A673 (cell line): ENCODE results near the gene EHF. TPM values are rescaled to one million over a fixed set of nuclear protein-coding genes. Genes with fewer than 3 reads are reported as not detected.

ENCODE experiments used
- BruUV-seq: library from RNA; stranded (reverse); fragments of 400-500 nt; replicated peaks from 2 replicates; lab custom pipeline; 2021; lab: Mats Ljungman, UMichigan
- CTCF ChIA-PET: fragments of 300-600 bp; sonication (Branson Sonifier 250); formaldehyde crosslinking; loops from one replicate; lab custom pipeline; 2022; ENCODE audit warnings: antibody characterized with exemption; lab: Charles Lee
- POLR2A ChIA-PET: fragments of 300-600 bp; sonication (Branson Sonifier 250); formaldehyde crosslinking; loops from one replicate; lab custom pipeline; 2022; ENCODE audit warnings: antibody characterized with exemption; ENCODE audit not compliant: low non-redundant PET; lab: Charles Lee
- DNase-seq: peaks from one replicate; pipeline ENCODE4 v3.0.0-alpha.2; 2015; ENCODE audit warnings: low spot score
- H3K27ac ChIP-seq: fragments of 200-600 bp; sonication (generic); 2 replicates; pipeline ENCODE4 v1.5.1; 2016; ENCODE audit warnings: mixed run types, low read depth, mild to moderate bottlenecking, mixed read lengths, antibody characterized with exemption, low read length; ENCODE audit not compliant: poor library complexity, severe bottlenecking
- H3K27me3 ChIP-seq: fragments of 200-600 bp; sonication (generic); replicated peaks from 2 replicates; pipeline ENCODE4 v1.6.1; 2017; ENCODE audit warnings: mixed run types, low read depth, mild to moderate bottlenecking, mixed read lengths, antibody characterized with exemption, low read length; ENCODE audit not compliant: insufficient read depth, poor library complexity
- H3K36me3 ChIP-seq: fragments of 200-600 bp; sonication (generic); 2 replicates; pipeline ENCODE4 v1.6.1; 2016; ENCODE audit warnings: mixed run types, mild to moderate bottlenecking, mixed read lengths, antibody characterized with exemption, low read length; ENCODE audit not compliant: insufficient read depth, poor library complexity, severe bottlenecking
- H3K4me1 ChIP-seq: fragments of 200-600 bp; sonication (generic); 2 replicates; pipeline ENCODE4 v1.6.1; 2017; ENCODE audit warnings: mixed run types, mild to moderate bottlenecking, mixed read lengths, antibody characterized with exemption, low read length; ENCODE audit not compliant: insufficient read depth, poor library complexity, severe bottlenecking
- H3K4me3 ChIP-seq: fragments of 200-600 bp; sonication (generic); 2 replicates; pipeline ENCODE4 v1.5.1; 2016; ENCODE audit warnings: low read depth, mixed run types, mild to moderate bottlenecking, mixed read lengths, low read length; ENCODE audit not compliant: poor library complexity, severe bottlenecking
- H3K9me3 ChIP-seq: fragments of 200-600 bp; sonication (generic); 2 replicates; pipeline ENCODE4 v1.6.1; 2016; ENCODE audit warnings: mixed run types, low read depth, mild to moderate bottlenecking, mixed read lengths, antibody characterized with exemption, low read length; ENCODE audit not compliant: poor library complexity, severe bottlenecking
- EZH2 ChIP-seq: fragments of 200-600 bp; sonication (generic); IDR thresholded peaks from 2 replicates; pipeline ENCODE4 v1.6.1; 2017; ENCODE audit warnings: borderline replicate concordance, low read depth, mild to moderate bottlenecking, mixed read lengths, antibody characterized with exemption, low read length; ENCODE audit not compliant: poor library complexity, severe bottlenecking
- intact Hi-C: fragments of 100-400 bp; cut with micrococcal nuclease; formaldehyde crosslinking; loops from one replicate; pipeline ENCODE4 v1.10.0; 2022; ENCODE audit not compliant: unreplicated experiment
- total RNA-seq: library from RNA; stranded (reverse); gene quantifications from 2 replicates; pipeline ENCODE4 v1.2.3, GENCODE V29; 2021
- TF ChIP-seq, protein P1 (sequence below): fragments of 300-800, 200-600 bp; sonication (generic); conservative IDR thresholded peaks from 2 replicates; pipeline ENCODE4 v1.5.1; 2017; ENCODE audit warnings: low read depth, mild to moderate bottlenecking, antibody characterized with exemption, low read length, moderate library complexity, mixed read lengths

Gene EHF
- total RNA-seq, 1 experiment from 2014 or later = not detected

DNA sequence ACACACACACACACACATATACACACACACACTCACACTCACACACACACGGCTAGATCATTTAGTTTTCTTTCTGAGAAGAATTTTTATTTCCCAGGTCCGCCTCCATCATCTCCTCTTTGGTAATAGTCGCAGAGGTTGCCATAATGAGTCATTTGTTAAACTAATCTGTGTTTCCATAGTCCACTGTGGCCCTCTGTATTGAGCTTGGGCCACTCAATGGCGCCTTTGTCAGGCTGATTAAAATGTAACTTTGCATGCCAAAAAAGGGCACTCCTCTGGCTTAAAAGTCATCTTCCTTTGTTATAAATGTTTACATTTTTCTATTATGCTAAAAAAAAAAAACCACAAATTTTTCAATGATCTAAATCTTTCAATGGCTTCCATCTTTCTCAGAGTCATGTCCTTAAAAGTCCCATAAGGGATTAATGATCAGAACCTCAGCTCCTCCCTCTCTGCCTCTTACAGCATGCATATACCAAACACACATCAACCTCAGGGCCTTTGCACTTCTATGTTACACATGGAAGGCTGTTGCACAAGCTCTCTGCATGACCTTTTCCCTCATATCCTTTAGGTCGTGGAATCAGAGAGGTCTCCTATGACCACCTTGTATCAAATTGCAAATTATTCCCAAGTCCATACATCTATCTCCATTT, 35.3 kb downstream of the EHF start:
- H3K4me1 ChIP-seq = peaks cover 17% of the 10 kb centered on the region
- peaks cover 2% of the 10 kb centered on the region for H3K27me3 ChIP-seq
- intact Hi-C loops = no loop called here
- BruUV-seq = no TSS peak
- no peak for DNase-seq
- H3K4me3 ChIP-seq = no peak overlapping the region
- H3K27ac ChIP-seq = no peak overlapping the region
- no peaks in the 10 kb centered on the region for H3K36me3 ChIP-seq
- TF ChIP-seq EZH2 = no peak
- TF ChIP-seq, protein P1, sequence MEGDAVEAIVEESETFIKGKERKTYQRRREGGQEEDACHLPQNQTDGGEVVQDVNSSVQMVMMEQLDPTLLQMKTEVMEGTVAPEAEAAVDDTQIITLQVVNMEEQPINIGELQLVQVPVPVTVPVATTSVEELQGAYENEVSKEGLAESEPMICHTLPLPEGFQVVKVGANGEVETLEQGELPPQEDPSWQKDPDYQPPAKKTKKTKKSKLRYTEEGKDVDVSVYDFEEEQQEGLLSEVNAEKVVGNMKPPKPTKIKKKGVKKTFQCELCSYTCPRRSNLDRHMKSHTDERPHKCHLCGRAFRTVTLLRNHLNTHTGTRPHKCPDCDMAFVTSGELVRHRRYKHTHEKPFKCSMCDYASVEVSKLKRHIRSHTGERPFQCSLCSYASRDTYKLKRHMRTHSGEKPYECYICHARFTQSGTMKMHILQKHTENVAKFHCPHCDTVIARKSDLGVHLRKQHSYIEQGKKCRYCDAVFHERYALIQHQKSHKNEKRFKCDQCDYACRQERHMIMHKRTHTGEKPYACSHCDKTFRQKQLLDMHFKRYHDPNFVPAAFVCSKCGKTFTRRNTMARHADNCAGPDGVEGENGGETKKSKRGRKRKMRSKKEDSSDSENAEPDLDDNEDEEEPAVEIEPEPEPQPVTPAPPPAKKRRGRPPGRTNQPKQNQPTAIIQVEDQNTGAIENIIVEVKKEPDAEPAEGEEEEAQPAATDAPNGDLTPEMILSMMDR = no peak
- POLR2A ChIA-PET = interaction anchor here (0.5 kb wide), 1 partner anchor 176 kb away, joined by 4 read pairs; no protein-coding TSS in a partner anchor
- CTCF ChIA-PET = no interaction called here
- H3K9me3 ChIP-seq = no peaks in the 10 kb centered on the region

DNA sequence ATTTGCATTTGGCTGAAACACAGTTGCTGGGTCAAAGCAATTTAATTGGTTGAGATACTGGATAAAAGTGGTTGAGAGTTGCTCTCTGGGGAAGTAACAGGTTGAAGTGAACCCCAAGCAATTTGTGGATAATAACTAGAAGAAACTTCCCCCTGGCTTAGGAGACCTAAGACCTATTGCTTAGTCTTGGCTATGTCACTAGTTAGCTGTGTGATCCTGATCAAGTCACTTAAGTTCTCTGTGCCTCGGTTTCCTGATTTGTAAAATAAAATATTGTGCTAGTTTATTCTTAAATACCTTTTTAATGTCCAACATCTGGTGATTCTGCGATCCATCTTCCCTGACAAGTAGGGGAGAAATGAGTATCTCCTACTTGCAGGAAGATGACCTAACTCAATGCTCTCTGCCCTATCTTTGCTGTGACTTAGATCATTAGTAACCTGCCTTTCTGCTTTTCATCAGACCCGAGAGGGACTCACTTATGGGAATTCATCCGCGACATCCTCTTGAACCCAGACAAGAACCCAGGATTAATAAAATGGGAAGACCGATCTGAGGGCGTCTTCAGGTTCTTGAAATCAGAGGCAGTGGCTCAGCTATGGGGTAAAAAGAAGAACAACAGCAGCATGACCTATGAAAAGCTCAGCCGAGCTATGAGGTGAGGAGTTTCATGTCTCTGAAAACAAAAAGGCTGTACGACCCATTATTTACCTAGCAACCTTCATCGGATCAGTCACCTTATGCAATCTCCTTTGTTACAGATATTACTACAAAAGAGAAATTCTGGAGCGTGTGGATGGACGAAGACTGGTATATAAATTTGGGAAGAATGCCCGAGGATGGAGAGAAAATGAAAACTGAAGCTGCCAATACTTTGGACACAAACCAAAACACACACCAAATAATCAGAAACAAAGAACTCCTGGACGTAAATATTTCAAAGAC, 37.5 kb downstream of the EHF start:
- H3K9me3 ChIP-seq = no peaks in the 10 kb centered on the region
- no peak overlapping the region for H3K4me3 ChIP-seq
- TF ChIP-seq, protein P1 = no peak
- no peak for TF ChIP-seq EZH2
- CTCF ChIA-PET = no interaction called here
- POLR2A ChIA-PET = no interaction called here
- no peak overlapping the region for H3K27ac ChIP-seq
- intact Hi-C loops = no loop called here
- H3K4me1 ChIP-seq = peaks cover 17% of the 10 kb centered on the region
- H3K27me3 ChIP-seq = peaks cover 7% of the 10 kb centered on the region
- no peak for DNase-seq
- no peaks in the 10 kb centered on the region for H3K36me3 ChIP-seq
- BruUV-seq = no TSS peak

DNA sequence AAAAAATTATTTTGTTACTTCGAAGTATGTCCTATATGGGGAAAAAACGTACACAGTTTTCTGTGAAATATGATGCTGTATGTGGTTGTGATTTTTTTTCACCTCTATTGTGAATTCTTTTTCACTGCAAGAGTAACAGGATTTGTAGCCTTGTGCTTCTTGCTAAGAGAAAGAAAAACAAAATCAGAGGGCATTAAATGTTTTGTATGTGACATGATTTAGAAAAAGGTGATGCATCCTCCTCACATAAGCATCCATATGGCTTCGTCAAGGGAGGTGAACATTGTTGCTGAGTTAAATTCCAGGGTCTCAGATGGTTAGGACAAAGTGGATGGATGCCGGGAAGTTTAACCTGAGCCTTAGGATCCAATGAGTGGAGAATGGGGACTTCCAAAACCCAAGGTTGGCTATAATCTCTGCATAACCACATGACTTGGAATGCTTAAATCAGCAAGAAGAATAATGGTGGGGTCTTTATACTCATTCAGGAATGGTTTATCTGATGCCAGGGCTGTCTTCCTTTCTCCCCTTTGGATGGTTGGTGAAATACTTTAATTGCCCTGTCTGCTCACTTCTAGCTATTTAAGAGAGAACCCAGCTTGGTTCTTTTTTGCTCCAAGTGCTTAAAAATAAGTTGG, 38.3 kb downstream of the EHF start:
- ChIA-PET POLR2A (no interaction called here), CTCF (no interaction called here)
- no TSS peak for BruUV-seq
- intact Hi-C loops = no loop called here
- Histone ChIP-seq H3K9me3 (no peaks in the 10 kb centered on the region), H3K4me3 (no peak overlapping the region), H3K36me3 (no peaks in the 10 kb centered on the region), H3K27me3 (peaks cover 13% of the 10 kb centered on the region), H3K27ac (no peak overlapping the region), H3K4me1 (peaks cover 11% of the 10 kb centered on the region)
- no peak for TF ChIP-seq EZH2
- TF ChIP-seq, protein P1 = no peak
- no peak for DNase-seq
